GM12891 (cell line): ENCODE data around the gene YWHAB.
"Not testable (repeated sequence)": the region's sequence is repeated elsewhere in the genome, so short reads cannot be mapped to it uniquely, and the experiment has no call there.

ENCODE experiments used
- DNase-seq: peaks from one replicate; pipeline ENCODE4 v3.0.0; 2011; ENCODE audit warnings: low spot score; ENCODE audit not compliant: insufficient read length
- FAIRE-seq: peaks from 2 replicates; lab custom pipeline; 2011; peaks lifted over from hg19 to GRCh38; lab: Jason Lieb, UNC
- PAX5 ChIP-seq: IDR thresholded peaks from 2 replicates; pipeline ENCODE4 v1.6.1; 2011; ENCODE audit warnings: low read length, moderate library complexity, mild to moderate bottlenecking; ENCODE audit not compliant: insufficient read depth, severe bottlenecking
- POLR2A ChIP-seq: IDR thresholded peaks from 2 replicates; pipeline ENCODE4 v1.6.1; 2011; ENCODE audit warnings: low read depth, low read length, control low read depth
- POLR2AphosphoS5 ChIP-seq: IDR thresholded peaks from 2 replicates; pipeline ENCODE4 v1.6.1; 2011; ENCODE audit warnings: low read depth, low read length, control low read depth
- POU2F2 ChIP-seq: IDR thresholded peaks from 2 replicates; pipeline ENCODE4 v1.6.1; 2011; ENCODE audit warnings: low read depth, mild to moderate bottlenecking, control low read depth, low read length, moderate library complexity
- SPI1 ChIP-seq: IDR thresholded peaks from 2 replicates; pipeline ENCODE4 v1.6.1; 2011; ENCODE audit warnings: low read depth, low read length, control low read depth
- TAF1 ChIP-seq: IDR thresholded peaks from 2 replicates; pipeline ENCODE4 v1.6.1; 2011; ENCODE audit warnings: low read depth, low read length, control low read depth

Gene YWHAB

DNA sequence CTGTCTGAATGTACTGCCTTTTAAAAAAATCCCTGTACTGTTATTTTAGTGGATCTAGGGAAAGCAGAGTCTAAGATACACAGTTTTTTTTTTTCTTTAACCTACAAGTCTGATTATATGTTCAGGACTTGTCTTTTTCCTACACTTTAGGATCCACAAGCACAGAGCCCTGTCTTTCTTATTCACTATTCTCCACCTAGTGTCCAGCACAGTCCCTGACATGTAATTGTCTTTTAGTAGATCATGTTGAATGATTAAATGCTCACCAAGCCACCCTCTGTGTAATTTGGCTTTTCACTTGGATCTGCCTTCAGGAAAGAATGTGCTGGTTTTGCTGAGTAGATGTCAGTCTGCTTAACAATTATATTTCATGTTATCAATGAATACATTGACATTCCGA is 35.8 kb upstream of the YWHAB start:
- DNase-seq = no peak

DNA sequence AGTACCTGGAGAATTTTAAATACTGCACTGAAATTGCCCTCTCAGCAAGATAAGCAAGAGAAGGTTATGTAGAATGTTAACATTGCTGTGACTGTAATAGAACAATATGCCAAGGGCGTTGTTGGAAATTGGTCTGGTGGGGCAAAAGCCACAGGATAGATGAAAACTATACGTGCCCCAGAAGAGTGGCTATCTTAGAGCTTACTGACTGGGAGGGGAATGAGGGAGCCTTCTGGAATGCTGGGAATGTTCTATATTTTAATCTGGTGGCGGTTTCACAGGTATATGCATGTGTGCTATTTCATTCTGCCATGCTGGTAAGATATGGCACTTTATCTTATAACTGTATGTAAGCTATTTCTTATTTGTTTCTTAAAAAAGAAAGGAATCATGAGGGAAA is 35.2 kb upstream of the YWHAB start:
- FAIRE-seq (no peak), DNase-seq (no peak)
- TF ChIP-seq POLR2A (no peak), POLR2AphosphoS5 (no peak), TAF1 (no peak)

More for the DNA sequence above, 35.8 kb upstream of the YWHAB start:
- FAIRE-seq = no peak
- TF ChIP-seq POU2F2 = no peak
- no peak for TF ChIP-seq TAF1
- TF ChIP-seq POLR2A = no peak
- TF ChIP-seq POLR2AphosphoS5 = no peak
- no peak for TF ChIP-seq PAX5
- TF ChIP-seq SPI1 = no peak

DNA sequence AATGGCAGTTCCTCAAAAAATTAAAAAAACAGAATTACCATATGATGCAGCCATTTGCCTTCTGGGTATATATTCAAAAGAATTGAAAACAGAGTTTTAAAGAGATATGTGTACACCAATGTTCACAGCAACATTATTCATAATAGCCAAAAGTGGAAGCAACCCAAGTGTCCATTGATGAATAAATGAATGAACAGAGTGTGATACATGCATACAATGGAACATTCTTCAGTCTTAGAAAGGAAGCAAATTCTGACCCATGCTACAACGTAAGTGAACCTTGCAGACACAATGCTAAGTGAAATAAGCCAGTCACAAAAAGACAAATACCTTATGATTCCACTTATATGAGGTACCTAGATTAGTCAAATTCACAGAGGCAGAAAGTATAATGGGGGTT is 34.7 kb upstream of the YWHAB start:
- DNase-seq (no peak), FAIRE-seq (no peak)
- no peak for TF ChIP-seq SPI1
- no peak for TF ChIP-seq POU2F2
- TF ChIP-seq TAF1 = no peak
- TF ChIP-seq POLR2A = no peak

DNA sequence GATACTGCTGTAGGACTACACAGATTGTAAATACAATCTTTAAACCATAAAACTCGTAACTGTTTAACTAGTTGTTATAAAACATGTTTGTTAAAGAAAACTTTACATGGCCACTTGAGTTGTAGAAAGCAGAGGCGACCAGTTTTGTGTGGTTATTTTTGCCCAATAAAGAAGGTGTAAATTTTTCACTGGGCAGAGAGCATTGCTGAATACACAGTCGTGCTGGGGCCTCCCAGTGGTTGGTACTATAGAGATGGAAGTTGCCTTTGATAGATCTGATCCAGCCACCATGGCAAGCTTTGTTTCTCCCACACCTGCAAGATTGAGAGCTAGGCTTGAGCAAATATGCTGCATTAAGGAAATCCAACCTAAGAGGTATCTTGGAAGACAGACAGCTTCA is 34.0 kb upstream of the YWHAB start:
- DNase-seq (no peak), FAIRE-seq (no peak)
- TF ChIP-seq POU2F2 = no peak
- TF ChIP-seq TAF1 = no peak
- TF ChIP-seq SPI1 = no peak
- no peak for TF ChIP-seq PAX5
- no peak for TF ChIP-seq POLR2A
- TF ChIP-seq POLR2AphosphoS5 = no peak

DNA sequence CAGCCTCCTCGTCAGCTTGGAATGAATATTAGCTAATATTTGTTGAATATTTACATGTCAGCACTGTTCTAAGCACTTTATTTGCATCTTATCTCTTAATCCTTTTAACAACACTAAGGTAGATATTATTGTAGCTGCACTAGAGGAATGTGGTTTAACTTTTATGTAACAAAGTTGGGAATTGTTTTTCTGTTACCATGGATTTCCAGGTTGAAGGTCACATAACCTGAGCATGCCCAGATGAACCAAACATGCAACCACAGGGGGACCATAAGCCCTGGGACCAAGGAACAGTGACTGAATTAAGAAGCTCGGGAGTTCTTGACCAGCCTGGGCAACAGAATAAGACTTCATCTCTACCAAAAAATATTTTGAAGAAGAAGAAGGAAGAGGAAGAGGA is 29.1 kb upstream of the YWHAB start:
- TF ChIP-seq POLR2AphosphoS5 (no peak), SPI1 (no peak), PAX5 (no peak), POLR2A (no peak), POU2F2 (no peak), TAF1 (no peak)
- no peak for DNase-seq
- no peak for FAIRE-seq

DNA sequence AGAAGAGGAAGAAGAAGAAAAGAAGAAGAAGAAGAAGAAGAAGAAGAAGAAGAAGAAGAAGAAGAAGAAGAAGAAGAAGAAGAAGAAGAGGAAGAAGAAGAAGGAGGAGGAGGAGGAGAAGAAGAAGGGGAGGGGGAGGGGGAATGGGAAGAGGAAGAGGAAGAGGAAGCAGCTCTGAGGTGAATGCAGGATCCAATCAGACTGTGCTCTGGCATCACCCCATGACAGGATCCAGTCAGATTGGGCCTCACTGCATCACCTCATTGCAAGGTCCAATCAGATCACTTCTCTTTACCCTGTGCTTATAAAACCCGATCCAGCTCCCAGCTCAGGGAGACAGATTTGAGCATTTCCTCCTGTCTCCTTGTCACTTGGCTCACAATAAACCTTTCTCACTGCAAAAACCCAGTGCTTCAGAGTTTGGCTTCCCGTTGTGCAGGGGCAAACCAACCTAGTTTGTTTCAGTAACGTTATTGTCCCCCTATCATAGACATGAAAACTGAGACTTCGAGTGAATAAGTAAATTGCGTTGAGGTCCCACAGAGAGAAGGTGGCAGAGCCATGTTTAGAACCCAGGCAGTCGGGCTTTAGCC is 28.6 kb upstream of the YWHAB start:
- FAIRE-seq (no peak), DNase-seq (no peak)
- TF ChIP-seq TAF1 (no peak), SPI1 (no peak), PAX5 (no peak), POLR2AphosphoS5 (no peak), POU2F2 (no peak), POLR2A (no peak)

DNA sequence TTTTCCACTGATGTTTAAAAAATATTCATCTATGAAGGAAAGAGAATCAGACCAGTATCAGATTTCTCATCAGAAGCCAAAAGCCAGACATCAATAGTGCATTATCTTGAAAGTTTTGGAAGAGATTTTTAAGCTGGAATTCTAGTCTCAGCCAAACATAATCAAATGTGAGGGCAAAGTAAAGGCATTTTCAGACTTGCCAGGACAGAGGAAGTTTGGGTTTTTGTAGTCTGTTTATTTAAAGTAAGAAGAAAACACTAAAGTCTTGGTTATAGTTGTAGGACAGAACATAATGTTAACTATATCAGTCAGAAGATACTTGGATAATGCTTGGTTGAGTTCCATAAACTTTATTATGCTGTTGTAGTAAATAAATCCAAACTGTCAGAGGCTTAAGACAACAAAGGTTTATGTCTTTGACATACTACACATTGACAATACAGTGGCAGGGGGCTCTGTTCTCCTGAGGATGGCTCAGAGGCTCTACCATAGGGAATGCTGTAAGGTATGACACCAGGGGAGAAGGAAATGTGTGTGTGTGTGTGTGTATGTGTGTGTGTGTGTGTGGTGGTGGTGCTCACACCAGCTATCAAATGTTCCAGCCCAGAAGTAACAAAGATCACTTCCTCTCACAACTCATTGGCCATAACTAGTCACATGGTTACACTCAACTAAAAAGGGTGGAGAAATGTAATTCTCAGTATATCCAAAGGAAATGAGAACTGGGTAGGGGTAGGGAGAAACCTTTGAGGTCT is 26.7 kb upstream of the YWHAB start:
- DNase-seq = no peak
- no peak for FAIRE-seq

DNA sequence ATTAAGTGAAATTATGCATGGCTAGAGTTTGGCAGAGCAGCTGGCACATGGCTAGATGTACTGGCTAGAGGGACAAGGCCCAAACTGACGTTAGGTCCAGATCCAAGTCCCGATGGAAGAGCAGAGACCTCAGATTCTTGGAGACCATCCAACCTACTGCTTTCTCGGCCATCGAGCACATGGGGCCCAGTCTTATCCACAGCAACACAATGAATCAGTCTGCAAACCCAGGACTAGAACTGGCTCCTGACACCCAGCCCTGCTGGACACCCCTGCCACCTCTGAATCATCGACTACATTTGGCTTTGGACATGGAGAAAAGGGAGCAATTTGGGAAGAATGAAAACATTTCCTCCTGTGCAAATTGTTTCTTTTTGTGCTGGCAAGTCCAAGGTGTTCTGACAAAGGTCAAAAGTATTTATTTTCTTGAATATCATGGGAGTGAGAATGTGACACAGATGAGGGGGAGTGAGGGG is 23.9 kb upstream of the YWHAB start:
- TF ChIP-seq POLR2AphosphoS5 (no peak), PAX5 (no peak), POLR2A (no peak), POU2F2 (no peak), TAF1 (no peak), SPI1 (no peak)
- DNase-seq (no peak), FAIRE-seq (no peak)

More for the DNA sequence above, 26.7 kb upstream of the YWHAB start:
- TF ChIP-seq POLR2A (no peak), POLR2AphosphoS5 (no peak), PAX5 (no peak), TAF1 (no peak), SPI1 (no peak), POU2F2 (no peak)

DNA sequence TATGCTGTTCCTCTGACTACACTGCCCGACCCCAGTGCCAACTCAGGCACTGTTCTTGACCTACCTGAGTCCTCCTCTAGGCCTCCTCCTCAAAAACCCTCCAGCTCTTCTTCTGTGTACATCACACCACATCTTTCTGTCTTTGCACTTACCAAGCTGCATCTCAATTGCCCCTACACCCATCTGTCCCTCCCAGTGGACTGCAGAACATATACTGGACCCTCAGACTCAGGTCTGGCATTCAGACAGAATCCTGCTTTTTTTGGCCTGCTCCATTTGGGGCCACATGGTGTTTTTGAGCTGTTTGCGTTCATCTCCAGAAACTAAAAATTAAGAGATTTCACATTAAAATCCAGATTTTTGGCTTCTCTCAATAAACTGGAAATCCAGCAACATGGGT is 23.2 kb upstream of the YWHAB start:
- DNase-seq (no peak), FAIRE-seq (no peak)
- TF ChIP-seq SPI1 (no peak), PAX5 (no peak), TAF1 (no peak), POU2F2 (no peak), POLR2AphosphoS5 (no peak), POLR2A (no peak)

DNA sequence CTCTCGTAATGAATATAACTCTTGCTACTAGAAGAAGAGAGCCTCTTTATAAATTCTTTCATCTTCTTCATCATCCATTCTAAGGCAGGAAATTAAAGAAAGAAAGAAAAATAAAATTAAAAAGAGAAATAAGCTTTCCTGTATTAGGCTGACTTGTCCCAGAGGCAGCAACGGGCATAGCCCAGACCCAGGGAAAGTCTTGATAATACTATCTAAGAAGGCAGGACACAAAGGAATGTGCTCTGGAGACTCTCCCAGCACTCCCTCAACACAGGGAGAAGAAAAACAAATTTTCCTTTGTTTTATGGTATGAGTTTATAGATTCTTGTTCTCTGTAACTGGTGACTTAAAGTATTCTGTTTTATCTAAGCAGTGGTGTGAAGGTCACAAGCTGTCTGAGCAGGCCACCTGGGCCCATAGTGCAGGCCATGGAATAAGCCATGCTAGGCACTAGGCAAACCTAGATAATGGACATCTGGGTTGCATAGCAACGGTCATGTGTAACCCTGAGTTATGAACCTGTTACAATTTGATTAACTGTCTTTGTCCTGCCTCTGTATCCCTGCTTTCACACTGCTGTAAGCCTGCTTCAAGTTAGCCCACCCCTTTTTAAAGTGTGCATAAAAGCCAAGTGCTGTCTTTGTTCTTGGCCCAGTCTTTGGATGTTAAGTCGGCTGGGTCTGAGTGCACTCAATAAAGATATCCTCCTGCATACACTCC is 22.0 kb upstream of the YWHAB start:
- not testable (repeated sequence) for FAIRE-seq, DNase-seq

DNA sequence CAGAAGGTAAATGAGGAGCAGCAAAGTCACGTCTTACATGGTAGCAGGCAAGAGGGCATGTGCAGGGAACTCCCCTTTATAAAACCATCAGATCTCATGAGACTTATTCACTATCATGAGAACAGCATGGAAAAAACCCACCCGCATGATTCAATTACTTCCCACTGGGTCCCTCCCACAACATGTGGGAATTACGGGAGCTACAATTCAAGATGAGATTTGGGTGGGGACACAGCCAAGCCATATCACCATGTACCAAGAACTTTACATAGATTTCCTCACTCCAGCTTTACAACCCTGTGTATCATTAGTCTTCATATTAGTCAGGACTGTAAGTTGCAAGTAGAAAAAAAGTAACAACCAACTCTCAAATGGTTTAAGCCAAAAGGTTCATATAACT is 21.0 kb upstream of the YWHAB start:
- DNase-seq, FAIRE-seq: not testable (repeated sequence)
